Measurements from ENCODE around the gene METTL13. TPM values are rescaled to one million over a fixed set of nuclear protein-coding genes. Genes with fewer than 3 reads are reported as not detected.

The METTL13 gene
- total RNA-seq, 1 experiment from 2014 or later: 64.5 TPM

DNA sequence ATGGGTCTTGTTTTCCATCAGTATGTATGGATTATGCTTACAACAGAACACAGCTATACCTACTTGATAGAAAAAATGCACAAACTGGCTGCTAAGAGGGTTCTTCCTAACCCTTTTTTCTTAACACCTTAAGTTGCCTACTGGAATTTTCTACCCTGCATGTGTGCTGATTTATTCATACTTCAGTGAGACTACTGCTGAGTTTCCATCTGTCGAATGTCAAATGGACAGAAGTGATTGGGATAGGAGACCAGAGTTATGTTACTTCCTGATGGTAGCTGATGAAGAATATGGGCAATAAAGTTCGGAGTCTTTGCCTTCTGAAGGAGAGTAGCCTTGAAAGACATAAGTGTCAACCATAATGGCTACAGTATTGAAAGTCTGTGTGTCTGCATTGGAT, 53.4 kb downstream of the METTL13 start:
- Histone ChIP-seq H3K14ac (ENCODE audit: insufficient read depth, low read length) (no peak overlapping the region), H3K9ac (ENCODE audit: extremely low read depth, insufficient read length, low read length) (no peak overlapping the region), H2AK5ac (ENCODE audit: insufficient read length, low read length) (no peak overlapping the region), H3K23me2 (ENCODE audit: insufficient read length, low read depth, low read length, poor library complexity, severe bottlenecking) (no peaks in the 10 kb centered on the region), H3K4me2 (ENCODE audit: insufficient read depth, insufficient read length, low read length) (no peak overlapping the region), H3K18ac (ENCODE audit: insufficient read length, low read depth, low read length) (no peak overlapping the region), H3K23ac (ENCODE audit: insufficient read length, low read depth, low read length) (no peak overlapping the region), H2BK20ac (ENCODE audit: low read depth, low read length, poor library complexity, severe bottlenecking) (no peak overlapping the region), H4K91ac (ENCODE audit: insufficient read length, low read depth, low read length) (no peak overlapping the region), H3K4ac (ENCODE audit: low read depth, low read length) (no peak overlapping the region), H3K9me3 (ENCODE audit: control insufficient read depth, low read depth, low read length) (no peaks in the 10 kb centered on the region), H2BK5ac (ENCODE audit: insufficient read length, low read length) (no peak overlapping the region), H4K5ac (ENCODE audit: insufficient read length, low read depth, low read length) (no peak overlapping the region), H4K8ac (replicated peaks; ENCODE audit: insufficient read length, low read depth, low read length) (no peak overlapping the region), H3K79me2 (ENCODE audit: insufficient read depth, low read length) (no peaks in the 10 kb centered on the region), H4K20me1 (ENCODE audit: control insufficient read depth, insufficient read depth, insufficient read length) (no peaks in the 10 kb centered on the region), H3K79me1 (ENCODE audit: insufficient read depth, low read depth, low read length, poor library complexity, severe bottlenecking) (no peaks in the 10 kb centered on the region), H3T11ph (ENCODE audit: low read length) (no peak overlapping the region), H3K27me3 (ENCODE audit: insufficient read depth, low read length) (no peaks in the 10 kb centered on the region; the same call in 1 of the 2 replicates), H3K56ac (ENCODE audit: insufficient read length, low read depth, low read length) (no peak overlapping the region), H3K27ac (ENCODE audit: insufficient read length, low read depth, low read length) (no peak overlapping the region), H2BK15ac (ENCODE audit: low read depth, low read length) (no peak overlapping the region), H2BK120ac (ENCODE audit: low read depth, low read length, poor library complexity, severe bottlenecking) (no peak overlapping the region), H2AFZ (ENCODE audit: low read length) (no peak overlapping the region), H3K4me1 (ENCODE audit: insufficient read depth, low read length) (no peaks in the 10 kb centered on the region), H2BK12ac (ENCODE audit: insufficient read length, low read depth, low read length) (no peak overlapping the region)
- H3K4me3 Mint-ChIP-seq: no peak overlapping the region
- DNase-seq: no peak
- no peaks in the 10 kb centered on the region for H3K9me3 Mint-ChIP-seq
- H3K27me3 Mint-ChIP-seq (ENCODE audit: low read depth): peaks cover 11% of the 10 kb centered on the region
- no peak overlapping the region for H3K27ac Mint-ChIP-seq
- no CpG with 5 or more reads among the region's 2 CpGs for WGBS (ENCODE audit: extremely low coverage, insufficient read length, low lambda C conversion rate)
- TF ChIP-seq, protein P1, sequence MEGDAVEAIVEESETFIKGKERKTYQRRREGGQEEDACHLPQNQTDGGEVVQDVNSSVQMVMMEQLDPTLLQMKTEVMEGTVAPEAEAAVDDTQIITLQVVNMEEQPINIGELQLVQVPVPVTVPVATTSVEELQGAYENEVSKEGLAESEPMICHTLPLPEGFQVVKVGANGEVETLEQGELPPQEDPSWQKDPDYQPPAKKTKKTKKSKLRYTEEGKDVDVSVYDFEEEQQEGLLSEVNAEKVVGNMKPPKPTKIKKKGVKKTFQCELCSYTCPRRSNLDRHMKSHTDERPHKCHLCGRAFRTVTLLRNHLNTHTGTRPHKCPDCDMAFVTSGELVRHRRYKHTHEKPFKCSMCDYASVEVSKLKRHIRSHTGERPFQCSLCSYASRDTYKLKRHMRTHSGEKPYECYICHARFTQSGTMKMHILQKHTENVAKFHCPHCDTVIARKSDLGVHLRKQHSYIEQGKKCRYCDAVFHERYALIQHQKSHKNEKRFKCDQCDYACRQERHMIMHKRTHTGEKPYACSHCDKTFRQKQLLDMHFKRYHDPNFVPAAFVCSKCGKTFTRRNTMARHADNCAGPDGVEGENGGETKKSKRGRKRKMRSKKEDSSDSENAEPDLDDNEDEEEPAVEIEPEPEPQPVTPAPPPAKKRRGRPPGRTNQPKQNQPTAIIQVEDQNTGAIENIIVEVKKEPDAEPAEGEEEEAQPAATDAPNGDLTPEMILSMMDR (conservative IDR thresholded peaks at IDR 0.05): no peak
- H3K4me1 Mint-ChIP-seq: peaks cover 0 to 5% of the 10 kb centered on the region in 2 experiments; a peak in 1 of 4 replicates
- H3K36me3 Mint-ChIP-seq (ENCODE audit: insufficient read depth in 1 of 3, low read depth in 3 of 3): no peaks in the 10 kb centered on the region
